Transverse colon (tissue), 4 donors: ENCODE results near the gene THSD4.

ENCODE experiments used
- EP300 ChIP-seq: sonication (generic); formaldehyde crosslinking; IDR thresholded peaks from one replicate; pipeline ENCODE4 v1.6.1; 2017; ENCODE audit warnings: antibody characterized with exemption, low read depth
- POLR2A ChIP-seq: fragments of 450-650 bp; IDR thresholded peaks from one replicate; pipeline ENCODE4 v1.6.1; 2016; ENCODE audit warnings: antibody characterized with exemption, mild to moderate bottlenecking, moderate library complexity
- POLR2AphosphoS5 ChIP-seq, 3 donors: sonication (generic); formaldehyde crosslinking; IDR thresholded peaks; one replicate each; pipeline ENCODE4 v1.6.1; 2016; ENCODE audit warnings: antibody characterized with exemption in 3 of 3
- TF ChIP-seq, protein P1 (sequence below), 5 experiments: fragments of 200-600 bp in 3 of 5; fragments of 450-650 bp in 2 of 5; sonication (generic) in 3 of 5; IDR thresholded peaks; 1 replicate in 2 of 5; 2 replicates in 3 of 5; pipeline ENCODE4 v1.5.1; 2016 to 2017; ENCODE audit warnings: antibody characterized with exemption in 5 of 5, inconsistent platforms in 3 of 5, mild to moderate bottlenecking in 2 of 5, moderate library complexity in 1 of 5

DNA sequence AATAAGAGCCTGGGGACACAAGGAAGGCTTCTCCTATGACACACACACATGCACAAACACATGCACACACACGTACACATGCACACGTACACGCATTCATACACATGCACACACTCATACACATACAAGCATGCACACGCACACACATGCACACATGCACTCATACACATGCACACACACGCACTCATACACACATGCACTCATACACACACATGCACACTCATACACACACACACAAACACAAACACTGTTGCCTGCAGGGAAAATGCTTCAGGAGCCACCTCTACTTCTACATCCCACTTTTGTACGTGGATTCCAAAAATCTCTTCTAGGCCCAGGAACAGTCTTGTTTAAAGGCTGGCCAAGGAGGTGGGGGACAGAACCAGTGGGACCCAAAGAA lies 674.3 kb downstream of the THSD4 start:
- TF ChIP-seq, protein P1, sequence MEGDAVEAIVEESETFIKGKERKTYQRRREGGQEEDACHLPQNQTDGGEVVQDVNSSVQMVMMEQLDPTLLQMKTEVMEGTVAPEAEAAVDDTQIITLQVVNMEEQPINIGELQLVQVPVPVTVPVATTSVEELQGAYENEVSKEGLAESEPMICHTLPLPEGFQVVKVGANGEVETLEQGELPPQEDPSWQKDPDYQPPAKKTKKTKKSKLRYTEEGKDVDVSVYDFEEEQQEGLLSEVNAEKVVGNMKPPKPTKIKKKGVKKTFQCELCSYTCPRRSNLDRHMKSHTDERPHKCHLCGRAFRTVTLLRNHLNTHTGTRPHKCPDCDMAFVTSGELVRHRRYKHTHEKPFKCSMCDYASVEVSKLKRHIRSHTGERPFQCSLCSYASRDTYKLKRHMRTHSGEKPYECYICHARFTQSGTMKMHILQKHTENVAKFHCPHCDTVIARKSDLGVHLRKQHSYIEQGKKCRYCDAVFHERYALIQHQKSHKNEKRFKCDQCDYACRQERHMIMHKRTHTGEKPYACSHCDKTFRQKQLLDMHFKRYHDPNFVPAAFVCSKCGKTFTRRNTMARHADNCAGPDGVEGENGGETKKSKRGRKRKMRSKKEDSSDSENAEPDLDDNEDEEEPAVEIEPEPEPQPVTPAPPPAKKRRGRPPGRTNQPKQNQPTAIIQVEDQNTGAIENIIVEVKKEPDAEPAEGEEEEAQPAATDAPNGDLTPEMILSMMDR (IDR thresholded peaks at IDR 0.05): no peak
- no peak for TF ChIP-seq POLR2A
- TF ChIP-seq EP300: no peak
- TF ChIP-seq POLR2AphosphoS5 (IDR thresholded peaks at IDR 0.05): no peak
